GM18508 (cell line): Measurements from ENCODE around the gene GALNS.
"Not testable (repeated sequence)": the region's sequence is repeated elsewhere in the genome, so short reads cannot be mapped to it uniquely, and the experiment has no call there.

Source experiments
- ATAC-seq: cut with Tn5 transposase; IDR thresholded peaks from one replicate; pipeline ENCODE4 v1.9.1; 2021; ENCODE audit warnings: moderate number of reproducible peaks; ENCODE audit not compliant: insufficient read depth, unreplicated experiment

GALNS gene

GRCh38 chr16:88840600-88841215 is 16.0 kb downstream of the GALNS start:
- no peak for ATAC-seq

- ATAC-seq = no peak
Observed at GRCh38 chr16:88839745-88840599, 16.8 kb downstream of the GALNS start.

GRCh38 chr16:88839026-88839529 is 17.7 kb downstream of the GALNS start:
- ATAC-seq = no peak

- no peak for ATAC-seq
Observed at GRCh38 chr16:88838566-88838965, 18.2 kb downstream of the GALNS start.

- no peak for ATAC-seq
Observed at GRCh38 chr16:88837806-88838205, 18.9 kb downstream of the GALNS start.

- no peak for ATAC-seq
Observed at GRCh38 chr16:88836791-88837190, 20.0 kb downstream of the GALNS start.

- ATAC-seq = no peak
Observed at GRCh38 chr16:88835818-88836217, 20.9 kb downstream of the GALNS start.

- ATAC-seq = no peak
Observed at GRCh38 chr16:88835383-88835782, 21.4 kb downstream of the GALNS start.

GRCh38 chr16:88834670-88835069 is 22.1 kb downstream of the GALNS start:
- no peak for ATAC-seq

- no peak for ATAC-seq
Observed at GRCh38 chr16:88833086-88833485, 23.7 kb downstream of the GALNS start.

- ATAC-seq = no peak
Observed at GRCh38 chr16:88831838-88832237, 24.9 kb downstream of the GALNS start.

GRCh38 chr16:88830783-88831182 is 26.0 kb downstream of the GALNS start:
- no peak for ATAC-seq

- ATAC-seq = no peak
Observed at GRCh38 chr16:88830258-88830657, 26.5 kb downstream of the GALNS start.

GRCh38 chr16:88828711-88829110 is 28.0 kb downstream of the GALNS start:
- no peak for ATAC-seq

- ATAC-seq = no peak
Observed at GRCh38 chr16:88827727-88828126, 29.0 kb downstream of the GALNS start.

GRCh38 chr16:88826070-88826840 is 30.5 kb downstream of the GALNS start:
- ATAC-seq = no peak

- no peak for ATAC-seq
Observed at GRCh38 chr16:88825146-88825545, 31.6 kb downstream of the GALNS start.

- no peak for ATAC-seq
Observed at GRCh38 chr16:88824256-88825077, 32.3 kb downstream of the GALNS start.

GRCh38 chr16:88823646-88824045 is 33.1 kb downstream of the GALNS start:
- ATAC-seq = not testable (repeated sequence)
